PC-3 (cell line): ENCODE measurements around the gene ZNF573. TPM values are rescaled to one million over a fixed set of nuclear protein-coding genes. Genes with fewer than 3 reads are reported as not detected.
A peak's percentile ranks its signal among the peaks of the same experiment; 100 is the strongest.
"Not testable (repeated sequence)": the region's sequence is repeated elsewhere in the genome, so short reads cannot be mapped to it uniquely, and the experiment has no call there.

Experiments used
- ATAC-seq: fragments of 200-7000 bp; cut with Tn5 transposase; 2 replicates; pipeline ENCODE4 v1.9.1; 2020; ENCODE audit warnings: mild to moderate bottlenecking, moderate library complexity
- Bru-seq: library from RNA; stranded (reverse); fragments of 400-500 nt; gene quantifications from one replicate; lab custom pipeline; 2021; lab: Mats Ljungman, UMichigan
- BruChase-seq, 2 experiments: library from RNA; stranded (reverse); fragments of 400-500 nt; gene quantifications; one replicate each; lab custom pipeline; 2021; lab: Mats Ljungman, UMichigan
- BruUV-seq: library from RNA; stranded (reverse); fragments of 400-500 nt; replicated peaks from 2 replicates; lab custom pipeline; 2021; lab: Mats Ljungman, UMichigan
- CTCF ChIA-PET: fragments of 300-600 bp; sonication (Branson Sonifier 250); formaldehyde crosslinking; loops from one replicate; lab custom pipeline; 2022; ENCODE audit warnings: antibody characterized with exemption; lab: Charles Lee
- POLR2A ChIA-PET: fragments of 300-600 bp; sonication (Branson Sonifier 250); formaldehyde crosslinking; loops from one replicate; lab custom pipeline; 2022; ENCODE audit warnings: antibody characterized with exemption; ENCODE audit not compliant: unreplicated experiment; lab: Charles Lee
- DNase-seq: peaks from one replicate; pipeline ENCODE4 v3.0.0-alpha.2; 2015
- H2AFZ ChIP-seq: fragments of 300-600 bp; sonication (generic); 2 replicates; pipeline ENCODE4 v1.6.0; 2016; ENCODE audit warnings: antibody characterized with exemption, low read length
- H3F3A ChIP-seq: fragments of 300-600 bp; sonication (generic); one replicate; pipeline ENCODE4 v1.6.0; 2017; ENCODE audit warnings: antibody characterized with exemption, low read length, control low read depth, mild to moderate bottlenecking; ENCODE audit not compliant: unreplicated experiment
- H3K27ac ChIP-seq: fragments of 300-600 bp; sonication (generic); 2 replicates; pipeline ENCODE4 v1.5.1; 2016; ENCODE audit warnings: mild to moderate bottlenecking, low read length
- H3K27me3 ChIP-seq: fragments of 300-600 bp; sonication (generic); 2 replicates; pipeline ENCODE4 v1.6.1; 2016; ENCODE audit warnings: low read length, mixed read lengths
- H3K36me3 ChIP-seq: fragments of 300-600 bp; sonication (generic); 2 replicates; pipeline ENCODE4 v1.6.1; 2016; ENCODE audit warnings: low read depth, mixed run types, low read length, mixed read lengths
- H3K4me1 ChIP-seq: fragments of 300-600 bp; sonication (generic); 2 replicates; pipeline ENCODE4 v1.5.1; 2016; ENCODE audit warnings: low read length; ENCODE audit not compliant: insufficient read depth
- H3K4me2 ChIP-seq: fragments of 300-600 bp; sonication (generic); 2 replicates; pipeline ENCODE4 v1.6.0; 2016; ENCODE audit warnings: low read length
- H3K4me3 ChIP-seq: fragments of 300-600 bp; sonication (generic); 2 replicates; pipeline ENCODE4 v1.5.1; 2016; ENCODE audit warnings: mild to moderate bottlenecking, low read length, mixed read lengths
- H3K79me2 ChIP-seq: fragments of 300-600 bp; sonication (generic); 2 replicates; pipeline ENCODE4 v1.6.1; 2017; ENCODE audit warnings: low read length, mixed read lengths
- H3K9ac ChIP-seq: fragments of 300-600 bp; sonication (generic); 2 replicates; pipeline ENCODE4 v1.6.0; 2016; ENCODE audit warnings: mild to moderate bottlenecking, low read length
- H3K9me2 ChIP-seq: fragments of 300-600 bp; sonication (generic); replicated peaks from 2 replicates; pipeline ENCODE4 v1.6.1; 2016; ENCODE audit warnings: mixed run types, low read length, mixed read lengths
- H3K9me3 ChIP-seq: fragments of 300-600 bp; sonication (generic); 2 replicates; pipeline ENCODE4 v1.6.1; 2016; ENCODE audit warnings: low read length, mixed read lengths
- H4K20me1 ChIP-seq: fragments of 300-600 bp; sonication (generic); 2 replicates; pipeline ENCODE4 v1.6.1; 2016; ENCODE audit warnings: low read length, mixed read lengths
- CTCF ChIP-seq: fragments of 300-600 bp; sonication (generic); conservative IDR thresholded peaks from 2 replicates; pipeline ENCODE4 v1.5.1; 2017; ENCODE audit warnings: antibody characterized with exemption, low read depth, mild to moderate bottlenecking, low read length
- EZH2 ChIP-seq: fragments of 300-600 bp; sonication (generic); IDR thresholded peaks from one replicate; pipeline ENCODE4 v1.6.1; 2017; ENCODE audit warnings: antibody characterized with exemption, mild to moderate bottlenecking, low read length; ENCODE audit not compliant: unreplicated experiment
- EZH2phosphoT487 ChIP-seq: fragments of 300-600 bp; sonication (generic); IDR thresholded peaks from 2 replicates; pipeline ENCODE4 v1.6.1; 2018; ENCODE audit warnings: mild to moderate bottlenecking, antibody characterized with exemption, low read length, borderline replicate concordance
- intact Hi-C: fragments of 100-400 bp; cut with micrococcal nuclease; formaldehyde crosslinking; loops from 2 replicates; pipeline ENCODE4 v1.9.0; 2023
- long read RNA-seq: library from polyadenylated mRNA; unstranded; transcript quantifications from one replicate; pipeline ENCODE4 v2.0.0, GENCODE V29; 2021; ENCODE audit not compliant: unreplicated experiment
- total RNA-seq: library from RNA; depleted of rRNA; stranded (reverse); fragments of >200 nt; gene quantifications from 2 replicates; pipeline ENCODE4 v1.2.3, GENCODE V29; 2014; rRNA removed

ZNF573 gene
- total RNA-seq (0.46 and 2.0 TPM in 2 replicates), Bru-seq, nascent RNA (percentile 20 among the genes with signal in this experiment), BruChase-seq, experiment 1, labeled RNA remaining after a 6-hour chase (percentile 15 among the genes with signal in this experiment), BruChase-seq, experiment 2, labeled RNA remaining after a 2-hour chase (percentile 18 among the genes with signal in this experiment)
- long read RNA-seq, partial matches to known transcripts, result 0 of 3 reads
- long read RNA-seq, other reads (novel, unspliced or antisense), result 1 of 3 reads

GRCh38 chr19:37779127-37780005 lies at the start of gene ZNF573:
Gene ZNF573 (minus strand): TSS chr19:37779586. CDS start chr19:37773729, 5,857 bp downstream.
- Histone ChIP-seq H3K27ac (no peak within 1 kb of the TSS), H2AFZ (peak within 1 kb of the TSS; percentile 99), H3K4me3 (peak within 1 kb of the TSS; percentile 84), H3K4me1 (no peaks in the 10 kb centered on the region), H3K27me3 (no peaks in the 10 kb centered on the region), H3K9me3 (no peaks in the 10 kb centered on the region), H3K79me2 (no peaks in the 10 kb centered on the region), H3K36me3 (no peaks in the 10 kb centered on the region; the same call in 1 of the 2 replicates), H4K20me1 (no peaks in the 10 kb centered on the region), H3F3A (no peaks in the 10 kb centered on the region), H3K4me2 (peak within 1 kb of the TSS; percentile 77), H3K9me2 (no peaks in the 10 kb centered on the region), H3K9ac (peak within 1 kb of the TSS; percentile 62)
- intact Hi-C loops, result no loop called here
- BruUV-seq, result no TSS peak
- ATAC-seq (no peak), DNase-seq (peak; percentile 71)
- no peak for TF ChIP-seq CTCF
- TF ChIP-seq EZH2, result no peak
- TF ChIP-seq EZH2phosphoT487, result no peak
- ChIA-PET POLR2A (no interaction called here), CTCF (no interaction called here)

DNA sequence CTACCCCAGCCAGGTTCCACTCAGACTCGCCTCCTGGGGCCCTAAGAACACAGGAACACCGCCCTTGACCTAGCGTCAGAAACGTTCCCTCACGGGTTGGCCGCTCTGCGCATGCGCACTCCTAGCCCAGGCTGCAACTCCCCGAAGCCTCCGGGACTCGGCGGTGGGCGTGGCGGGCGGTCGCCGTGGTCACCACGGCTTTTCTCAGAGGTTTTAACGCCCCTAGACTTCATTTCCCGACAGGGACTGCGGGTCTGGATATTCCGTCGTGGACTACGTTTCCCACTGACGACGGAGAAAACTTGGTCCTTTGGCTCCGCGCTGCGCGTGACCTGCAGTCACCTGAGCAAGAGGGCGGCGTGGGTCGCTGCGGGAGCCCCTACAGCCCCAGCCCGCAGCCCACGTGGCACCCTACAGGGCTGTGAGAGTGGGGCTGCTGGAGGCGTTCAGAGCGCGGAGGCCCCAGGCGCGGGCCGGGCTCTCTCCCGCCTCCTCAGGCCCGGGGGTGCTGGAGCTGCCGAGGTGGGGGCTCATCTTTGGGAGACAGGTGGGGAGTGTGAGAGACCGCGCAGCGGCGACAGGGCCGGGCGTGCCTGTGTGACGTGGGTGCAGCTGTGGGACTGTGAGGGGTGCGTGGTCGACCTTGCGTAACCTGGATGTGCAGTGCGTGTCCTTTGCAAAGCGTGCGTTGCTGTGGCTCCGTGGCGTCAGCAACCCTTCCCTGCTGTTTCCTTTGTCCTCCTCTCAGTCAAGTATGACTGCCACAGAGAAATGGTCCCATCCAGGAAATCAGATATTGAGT lies 38.0 kb upstream of the ZNF573 start:
- ChIA-PET POLR2A (no interaction called here), CTCF (no interaction called here)
- H3K4me1 ChIP-seq, result no peaks in the 10 kb centered on the region
- H3K27me3 ChIP-seq, result no peaks in the 10 kb centered on the region
- H3K79me2 ChIP-seq, result no peaks in the 10 kb centered on the region
- no peak overlapping the region for H2AFZ ChIP-seq
- H4K20me1 ChIP-seq, result no peaks in the 10 kb centered on the region
- no peak overlapping the region for H3K4me2 ChIP-seq
- TF ChIP-seq EZH2phosphoT487, result no peak
- no peak for TF ChIP-seq EZH2
- TF ChIP-seq CTCF, result no peak
- H3K36me3 ChIP-seq, result no peaks in the 10 kb centered on the region
- no peaks in the 10 kb centered on the region for H3F3A ChIP-seq
- no peak for DNase-seq
- no peak overlapping the region for H3K27ac ChIP-seq
- no peaks in the 10 kb centered on the region for H3K9me2 ChIP-seq
- H3K4me3 ChIP-seq, result no peak overlapping the region
- no peaks in the 10 kb centered on the region for H3K9me3 ChIP-seq
- no peak overlapping the region for H3K9ac ChIP-seq
- intact Hi-C loops, result no loop called here
- ATAC-seq, result no peak
- BruUV-seq, result no TSS peak

GRCh38 chr19:37815611-37816010 lies 36.2 kb upstream of the ZNF573 start:
- H3K9me2 ChIP-seq, H3K9me3 ChIP-seq, intact Hi-C loops, ATAC-seq, H3K4me1 ChIP-seq, H2AFZ ChIP-seq, H3K4me2 ChIP-seq, H4K20me1 ChIP-seq, DNase-seq, POLR2A ChIA-PET, H3K36me3 ChIP-seq, H3F3A ChIP-seq, CTCF ChIA-PET, BruUV-seq, H3K27me3 ChIP-seq, H3K9ac ChIP-seq, H3K4me3 ChIP-seq, H3K27ac ChIP-seq, H3K79me2 ChIP-seq: not testable (repeated sequence)
